GM21528 (cell line): ENCODE data around the gene SNAPC4.

Source experiments
- ATAC-seq: cut with Tn5 transposase; IDR thresholded peaks from one replicate; pipeline ENCODE4 v1.9.1; 2021; ENCODE audit warnings: mild to moderate bottlenecking, moderate library complexity; ENCODE audit not compliant: unreplicated experiment, low FRiP score

Gene SNAPC4

GRCh38 chr9:136400038-136400834 lies at the start of gene SNAPC4:
SNAPC4 (minus strand) TSS chr9:136400170; CDS start chr9:136398428, 1,742 bp downstream.
- peak; percentile 58 for ATAC-seq

GRCh38 chr9:136448655-136449054 lies 48.7 kb upstream of the SNAPC4 start:
- no peak for ATAC-seq

- no peak for ATAC-seq
These were observed 47.3 kb upstream of the SNAPC4 start for GRCh38 chr9:136447173-136447778.

GRCh38 chr9:136445799-136446198 lies 45.8 kb upstream of the SNAPC4 start:
- no peak for ATAC-seq

- no peak for ATAC-seq
These were observed 44.1 kb upstream of the SNAPC4 start for GRCh38 chr9:136444102-136444501.

GRCh38 chr9:136443687-136444086 lies 43.7 kb upstream of the SNAPC4 start:
- no peak for ATAC-seq

- ATAC-seq: no peak
These were observed 43.1 kb upstream of the SNAPC4 start for GRCh38 chr9:136443087-136443486.

- no peak for ATAC-seq
These were observed 42.3 kb upstream of the SNAPC4 start for GRCh38 chr9:136442265-136442664.

GRCh38 chr9:136441681-136442245 lies 41.8 kb upstream of the SNAPC4 start:
- no peak for ATAC-seq

GRCh38 chr9:136441191-136441680 lies 41.3 kb upstream of the SNAPC4 start:
- ATAC-seq: no peak

- peak; percentile 57 for ATAC-seq
These were observed 39.8 kb upstream of the SNAPC4 start, which contains the start of gene INPP5E for GRCh38 chr9:136439481-136440408. INPP5E (minus strand) TSS chr9:136439845; CDS start chr9:136439419, 426 bp downstream.

GRCh38 chr9:136438548-136439480 lies 38.8 kb upstream of the SNAPC4 start:
- peak; percentile 52 for ATAC-seq

GRCh38 chr9:136437839-136438547 lies 38.0 kb upstream of the SNAPC4 start:
- no peak for ATAC-seq

GRCh38 chr9:136437430-136437829 lies 37.5 kb upstream of the SNAPC4 start:
- no peak for ATAC-seq

GRCh38 chr9:136436055-136436634 lies 36.2 kb upstream of the SNAPC4 start:
- ATAC-seq: no peak

GRCh38 chr9:136434580-136435169 lies 34.7 kb upstream of the SNAPC4 start:
- no peak for ATAC-seq

- ATAC-seq: no peak
These were observed 34.0 kb upstream of the SNAPC4 start for GRCh38 chr9:136433849-136434579.
